WTC11 (cell line): ENCODE measurements around the gene CDK4. TPM values are rescaled to one million over a fixed set of nuclear protein-coding genes. Genes with fewer than 3 reads are reported as not detected.
A peak's percentile ranks its signal among the peaks of the same experiment; 100 is the strongest.

Experiments
- ATAC-seq: fragments of 200-7000 bp; cut with Tn5 transposase; 2 replicates; pipeline ENCODE4 v1.10.0; 2021; ENCODE audit warnings: mild to moderate bottlenecking, moderate library complexity
- CTCF ChIA-PET: fragments of 300-600 bp; sonication (Branson Sonifier 250); formaldehyde crosslinking; loops from one replicate; lab custom pipeline; 2021; ENCODE audit warnings: antibody characterized with exemption; lab: Charles Lee
- POLR2A ChIA-PET: fragments of 350-600 bp; sonication (Branson Sonifier 250); formaldehyde crosslinking; loops from one replicate; lab custom pipeline; 2021; ENCODE audit warnings: antibody characterized with exemption; lab: Charles Lee
- DNase-seq: peaks from one replicate; pipeline ENCODE4 v3.0.0; 2021; ENCODE audit warnings: low spot score
- H3K27ac Mint-ChIP-seq: 2 replicates; pipeline ENCODE4 v1.8.0; 2021; ENCODE audit warnings: mixed read lengths
- H3K27me3 Mint-ChIP-seq: 2 replicates; pipeline ENCODE4 v1.8.0; 2021; ENCODE audit warnings: low read depth, mild to moderate bottlenecking, moderate library complexity, mixed read lengths
- H3K36me3 Mint-ChIP-seq: 2 replicates; pipeline ENCODE4 v1.8.0; 2021; ENCODE audit warnings: mixed read lengths
- H3K4me1 Mint-ChIP-seq: 2 replicates; pipeline ENCODE4 v1.8.0; 2022; ENCODE audit warnings: mixed read lengths
- H3K4me3 Mint-ChIP-seq: 2 replicates; pipeline ENCODE4 v1.8.0; 2021; ENCODE audit warnings: mild to moderate bottlenecking, moderate library complexity, mixed read lengths
- H3K9me3 Mint-ChIP-seq: 2 replicates; pipeline ENCODE4 v1.8.0; 2021; ENCODE audit warnings: mixed read lengths
- CREM ChIP-seq: sonication (generic); formaldehyde crosslinking; IDR thresholded peaks from 2 replicates; pipeline ENCODE4 v1.8.1; 2022; ENCODE audit warnings: mild to moderate bottlenecking, missing genetic modification reagents, moderate library complexity
- FOXK1 ChIP-seq: sonication (generic); formaldehyde crosslinking; IDR thresholded peaks from 2 replicates; pipeline ENCODE4 v1.8.0; 2022; ENCODE audit warnings: mild to moderate bottlenecking, moderate library complexity, missing genetic modification reagents
- FOXP1 ChIP-seq: sonication (generic); formaldehyde crosslinking; IDR thresholded peaks from 2 replicates; pipeline ENCODE4 v1.8.0; 2022; ENCODE audit warnings: missing genetic modification reagents, mild to moderate bottlenecking, moderate library complexity, borderline replicate concordance
- GRHL2 ChIP-seq: fragments of 250-450 bp; sonication (Bioruptor Pico); IDR thresholded peaks from 2 replicates; pipeline ENCODE4 v1.8.0; 2022; ENCODE audit warnings: mild to moderate bottlenecking, moderate library complexity; ENCODE audit not compliant: insufficient replicate concordance, severe bottlenecking
- NFE2L1 ChIP-seq: sonication (generic); formaldehyde crosslinking; IDR thresholded peaks from 2 replicates; pipeline ENCODE4 v1.8.1; 2023; ENCODE audit warnings: missing genetic modification reagents
- NFYB ChIP-seq: sonication (generic); formaldehyde crosslinking; conservative IDR thresholded peaks from 2 replicates; pipeline ENCODE4 v1.8.0; 2022; ENCODE audit warnings: low read depth, missing genetic modification reagents
- NR3C1 ChIP-seq: sonication (generic); formaldehyde crosslinking; conservative IDR thresholded peaks from 2 replicates; pipeline ENCODE4 v1.8.1; 2023; ENCODE audit warnings: low read depth, mild to moderate bottlenecking, missing genetic modification reagents
- TEAD1 ChIP-seq: sonication (generic); formaldehyde crosslinking; IDR thresholded peaks from 2 replicates; pipeline ENCODE4 v1.8.0; 2022; ENCODE audit warnings: mild to moderate bottlenecking, missing genetic modification reagents
- TEAD4 ChIP-seq: sonication (generic); formaldehyde crosslinking; IDR thresholded peaks from 2 replicates; pipeline ENCODE4 v1.8.0; 2022; ENCODE audit warnings: mild to moderate bottlenecking, missing genetic modification reagents
- TP53 ChIP-seq: sonication (generic); formaldehyde crosslinking; IDR thresholded peaks from 2 replicates; pipeline ENCODE4 v1.8.1; 2023; ENCODE audit warnings: mild to moderate bottlenecking, missing genetic modification reagents
- ZBTB21 ChIP-seq: sonication (generic); formaldehyde crosslinking; IDR thresholded peaks from 2 replicates; pipeline ENCODE4 v1.8.1; 2023; ENCODE audit warnings: mild to moderate bottlenecking, missing genetic modification reagents, borderline replicate concordance
- ZNF121 ChIP-seq: sonication (generic); formaldehyde crosslinking; IDR thresholded peaks from 2 replicates; pipeline ENCODE4 v1.8.0; 2023; ENCODE audit warnings: missing genetic modification reagents
- ZNF396 ChIP-seq: fragments of 250-450 bp; sonication (Bioruptor Pico); IDR thresholded peaks from 2 replicates; pipeline ENCODE4 v1.8.0; 2021; ENCODE audit warnings: mild to moderate bottlenecking, moderate library complexity, borderline replicate concordance
- total RNA-seq: library from RNA; stranded (reverse); gene quantifications from 3 replicates; pipeline ENCODE4 v1.2.3, GENCODE V29; 2021
- TF ChIP-seq, protein P1 (sequence below): sonication (generic); formaldehyde crosslinking; IDR thresholded peaks from 2 replicates; pipeline ENCODE4 v1.8.0; 2023; ENCODE audit warnings: mild to moderate bottlenecking, missing genetic modification reagents
- TF ChIP-seq, protein P2 (sequence below): sonication (generic); formaldehyde crosslinking; IDR thresholded peaks from 2 replicates; pipeline ENCODE4 v1.8.1; 2023; ENCODE audit warnings: mild to moderate bottlenecking, missing genetic modification reagents
- TF ChIP-seq, protein P3 (sequence below): sonication (generic); formaldehyde crosslinking; IDR thresholded peaks from 2 replicates; pipeline ENCODE4 v1.8.1; 2023; ENCODE audit warnings: mild to moderate bottlenecking, missing genetic modification reagents, moderate library complexity
- TF ChIP-seq, protein P4 (sequence below): sonication (generic); formaldehyde crosslinking; IDR thresholded peaks from 2 replicates; pipeline ENCODE4 v1.8.1; 2022; ENCODE audit warnings: low read depth, mild to moderate bottlenecking, moderate library complexity, missing genetic modification reagents, borderline replicate concordance
- TF ChIP-seq, protein P5 (sequence below): sonication (generic); formaldehyde crosslinking; IDR thresholded peaks from 2 replicates; pipeline ENCODE4 v1.8.1; 2023; ENCODE audit warnings: mild to moderate bottlenecking, missing genetic modification reagents, moderate library complexity
- TF ChIP-seq, protein P6 (sequence below): sonication (generic); formaldehyde crosslinking; IDR thresholded peaks from 2 replicates; pipeline ENCODE4 v1.8.0; 2022; ENCODE audit warnings: mild to moderate bottlenecking, missing genetic modification reagents

The CDK4 gene
- total RNA-seq, 1 experiment from 2014 or later: 152 TPM

DNA sequence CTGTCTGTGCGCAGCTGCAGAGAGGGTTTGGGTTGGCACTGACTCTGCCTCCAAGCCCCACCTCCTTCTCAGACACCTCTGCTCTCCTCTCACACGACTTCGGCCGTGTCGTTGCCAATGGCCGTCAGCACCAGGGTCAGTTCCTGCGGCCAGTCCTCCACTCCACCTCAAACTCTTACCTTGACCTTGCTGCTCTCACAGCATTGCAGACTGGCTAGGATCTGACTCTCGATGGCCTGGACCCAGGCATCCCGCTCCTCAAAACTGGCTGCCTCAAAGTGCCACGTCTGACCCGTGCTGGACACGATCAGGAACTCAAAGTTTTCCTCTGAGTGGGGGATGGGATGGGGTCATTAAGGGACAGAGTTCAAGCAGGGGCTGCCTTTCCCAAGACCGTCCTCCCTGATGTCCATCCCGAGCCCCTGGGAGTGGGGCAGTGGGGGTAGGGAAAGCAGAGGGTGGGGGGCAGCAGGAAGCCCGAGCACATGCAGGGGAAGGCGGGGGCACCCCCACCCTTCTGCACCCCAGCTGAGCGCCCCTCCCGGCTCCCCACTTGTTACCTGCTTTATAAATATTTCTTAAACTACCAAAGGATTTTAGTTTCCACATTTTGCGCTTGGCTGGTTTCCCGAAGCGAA is 24.2 kb downstream of the CDK4 start (continued):
- TF ChIP-seq, protein P1, sequence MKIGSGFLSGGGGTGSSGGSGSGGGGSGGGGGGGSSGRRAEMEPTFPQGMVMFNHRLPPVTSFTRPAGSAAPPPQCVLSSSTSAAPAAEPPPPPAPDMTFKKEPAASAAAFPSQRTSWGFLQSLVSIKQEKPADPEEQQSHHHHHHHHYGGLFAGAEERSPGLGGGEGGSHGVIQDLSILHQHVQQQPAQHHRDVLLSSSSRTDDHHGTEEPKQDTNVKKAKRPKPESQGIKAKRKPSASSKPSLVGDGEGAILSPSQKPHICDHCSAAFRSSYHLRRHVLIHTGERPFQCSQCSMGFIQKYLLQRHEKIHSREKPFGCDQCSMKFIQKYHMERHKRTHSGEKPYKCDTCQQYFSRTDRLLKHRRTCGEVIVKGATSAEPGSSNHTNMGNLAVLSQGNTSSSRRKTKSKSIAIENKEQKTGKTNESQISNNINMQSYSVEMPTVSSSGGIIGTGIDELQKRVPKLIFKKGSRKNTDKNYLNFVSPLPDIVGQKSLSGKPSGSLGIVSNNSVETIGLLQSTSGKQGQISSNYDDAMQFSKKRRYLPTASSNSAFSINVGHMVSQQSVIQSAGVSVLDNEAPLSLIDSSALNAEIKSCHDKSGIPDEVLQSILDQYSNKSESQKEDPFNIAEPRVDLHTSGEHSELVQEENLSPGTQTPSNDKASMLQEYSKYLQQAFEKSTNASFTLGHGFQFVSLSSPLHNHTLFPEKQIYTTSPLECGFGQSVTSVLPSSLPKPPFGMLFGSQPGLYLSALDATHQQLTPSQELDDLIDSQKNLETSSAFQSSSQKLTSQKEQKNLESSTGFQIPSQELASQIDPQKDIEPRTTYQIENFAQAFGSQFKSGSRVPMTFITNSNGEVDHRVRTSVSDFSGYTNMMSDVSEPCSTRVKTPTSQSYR: 0 out of 2 replicates have a peak, but pooled peaks have one; percentile 48
- peak; percentile 53; the same call in 1 of the 2 replicates for TF ChIP-seq FOXK1 (CRISPR knock-in tag)
- peak; percentile 42; the same call in 1 of the 2 replicates for TF ChIP-seq CREM
- TF ChIP-seq, protein P2, sequence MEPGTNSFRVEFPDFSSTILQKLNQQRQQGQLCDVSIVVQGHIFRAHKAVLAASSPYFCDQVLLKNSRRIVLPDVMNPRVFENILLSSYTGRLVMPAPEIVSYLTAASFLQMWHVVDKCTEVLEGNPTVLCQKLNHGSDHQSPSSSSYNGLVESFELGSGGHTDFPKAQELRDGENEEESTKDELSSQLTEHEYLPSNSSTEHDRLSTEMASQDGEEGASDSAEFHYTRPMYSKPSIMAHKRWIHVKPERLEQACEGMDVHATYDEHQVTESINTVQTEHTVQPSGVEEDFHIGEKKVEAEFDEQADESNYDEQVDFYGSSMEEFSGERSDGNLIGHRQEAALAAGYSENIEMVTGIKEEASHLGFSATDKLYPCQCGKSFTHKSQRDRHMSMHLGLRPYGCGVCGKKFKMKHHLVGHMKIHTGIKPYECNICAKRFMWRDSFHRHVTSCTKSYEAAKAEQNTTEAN (CRISPR knock-in tag): no peak
- 0 out of 2 replicates have a peak, but pooled peaks have one; percentile 31 for TF ChIP-seq NFE2L1 (CRISPR knock-in tag)
- TF ChIP-seq ZBTB21 (CRISPR knock-in tag): peak; percentile 68; the same call in 1 of the 2 replicates

DNA sequence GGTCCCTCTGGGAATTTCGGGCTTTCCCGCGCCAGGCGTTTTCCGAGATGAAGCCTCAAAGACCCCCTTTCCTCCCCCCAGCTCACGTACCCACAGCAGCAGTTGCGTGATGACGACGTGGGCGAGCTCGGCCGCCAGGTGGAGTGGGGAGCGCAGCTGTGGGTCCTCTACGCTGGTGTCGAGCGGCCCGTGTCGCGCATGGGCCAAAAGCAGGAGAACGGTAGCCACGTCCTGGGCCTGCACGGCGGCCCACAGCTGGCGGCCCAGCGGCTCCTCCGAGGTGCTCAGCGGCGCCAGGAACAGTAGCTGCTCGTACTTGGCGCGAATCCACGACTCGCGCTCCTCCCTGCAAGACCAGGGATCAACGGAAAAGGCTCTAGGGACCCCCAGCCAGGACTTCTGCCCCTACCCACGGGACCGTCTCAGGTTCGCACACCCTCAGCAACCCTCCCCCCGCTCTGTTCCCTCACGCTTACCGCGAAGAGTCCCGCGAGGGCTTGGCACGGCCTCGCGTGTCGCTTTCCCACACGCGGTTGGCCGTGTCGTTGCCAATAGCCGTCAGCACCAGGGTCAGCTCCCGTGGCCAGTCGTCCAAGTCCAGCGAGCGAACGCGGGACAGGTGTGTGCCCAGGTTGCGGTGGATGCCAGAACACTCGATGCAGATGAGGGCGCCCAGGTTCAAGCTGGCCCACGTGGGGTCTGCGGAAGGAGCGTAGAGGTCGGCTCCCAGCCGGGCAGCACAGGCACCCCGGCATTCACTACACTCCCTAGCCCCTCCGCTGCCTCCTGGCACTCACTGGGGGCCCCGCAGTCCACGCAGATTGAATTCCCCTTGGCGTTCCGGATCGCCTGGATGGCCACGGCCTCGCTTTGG is 25.0 kb downstream of the CDK4 start:
- Mint-ChIP-seq H3K4me3 (peak overlapping the region; percentile 50), H3K4me1 (peaks cover 15% of the 10 kb centered on the region)
- POLR2A ChIA-PET: interaction anchor here (1.0 to 1.1 kb wide), 2 partner anchors 10 to 18 kb away, joined by 4 to 5 read pairs; partner anchors contain the start of gene TSPAN31
- TF ChIP-seq, protein P1: no peak
- TF ChIP-seq NR3C1 (CRISPR knock-in tag) (no peak), ZNF121 (CRISPR knock-in tag) (peak; percentile 24; the same call in 1 of the 2 replicates), ZNF396 (no peak), FOXP1 (CRISPR knock-in tag) (0 out of 2 replicates have a peak, but pooled peaks have one; percentile 22), NFYB (0 out of 2 replicates have a peak, but pooled peaks have one; percentile 12), TP53 (CRISPR knock-in tag) (0 out of 2 replicates have a peak, but pooled peaks have one; percentile 44), TEAD1 (CRISPR knock-in tag) (no peak; the same call in 1 of the 2 replicates), CREM (peak; percentile 70; the same call in 1 of the 2 replicates), TEAD4 (CRISPR knock-in tag) (0 out of 2 replicates have a peak, but pooled peaks have one; percentile 4), GRHL2 (CRISPR knock-in tag) (no peak)
- TF ChIP-seq, protein P3, sequence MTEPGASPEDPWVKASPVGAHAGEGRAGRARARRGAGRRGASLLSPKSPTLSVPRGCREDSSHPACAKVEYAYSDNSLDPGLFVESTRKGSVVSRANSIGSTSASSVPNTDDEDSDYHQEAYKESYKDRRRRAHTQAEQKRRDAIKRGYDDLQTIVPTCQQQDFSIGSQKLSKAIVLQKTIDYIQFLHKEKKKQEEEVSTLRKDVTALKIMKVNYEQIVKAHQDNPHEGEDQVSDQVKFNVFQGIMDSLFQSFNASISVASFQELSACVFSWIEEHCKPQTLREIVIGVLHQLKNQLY (CRISPR knock-in tag): no peak
- TF ChIP-seq, protein P4, sequence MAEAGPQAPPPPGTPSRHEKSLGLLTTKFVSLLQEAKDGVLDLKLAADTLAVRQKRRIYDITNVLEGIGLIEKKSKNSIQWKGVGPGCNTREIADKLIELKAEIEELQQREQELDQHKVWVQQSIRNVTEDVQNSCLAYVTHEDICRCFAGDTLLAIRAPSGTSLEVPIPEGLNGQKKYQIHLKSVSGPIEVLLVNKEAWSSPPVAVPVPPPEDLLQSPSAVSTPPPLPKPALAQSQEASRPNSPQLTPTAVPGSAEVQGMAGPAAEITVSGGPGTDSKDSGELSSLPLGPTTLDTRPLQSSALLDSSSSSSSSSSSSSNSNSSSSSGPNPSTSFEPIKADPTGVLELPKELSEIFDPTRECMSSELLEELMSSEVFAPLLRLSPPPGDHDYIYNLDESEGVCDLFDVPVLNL: peak; percentile 59; the same call in 1 of the 2 replicates
- TF ChIP-seq, protein P5, sequence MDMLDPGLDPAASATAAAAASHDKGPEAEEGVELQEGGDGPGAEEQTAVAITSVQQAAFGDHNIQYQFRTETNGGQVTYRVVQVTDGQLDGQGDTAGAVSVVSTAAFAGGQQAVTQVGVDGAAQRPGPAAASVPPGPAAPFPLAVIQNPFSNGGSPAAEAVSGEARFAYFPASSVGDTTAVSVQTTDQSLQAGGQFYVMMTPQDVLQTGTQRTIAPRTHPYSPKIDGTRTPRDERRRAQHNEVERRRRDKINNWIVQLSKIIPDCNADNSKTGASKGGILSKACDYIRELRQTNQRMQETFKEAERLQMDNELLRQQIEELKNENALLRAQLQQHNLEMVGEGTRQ (CRISPR knock-in tag): no peak
- TF ChIP-seq, protein P2 (CRISPR knock-in tag): no peak
- TF ChIP-seq, protein P6, sequence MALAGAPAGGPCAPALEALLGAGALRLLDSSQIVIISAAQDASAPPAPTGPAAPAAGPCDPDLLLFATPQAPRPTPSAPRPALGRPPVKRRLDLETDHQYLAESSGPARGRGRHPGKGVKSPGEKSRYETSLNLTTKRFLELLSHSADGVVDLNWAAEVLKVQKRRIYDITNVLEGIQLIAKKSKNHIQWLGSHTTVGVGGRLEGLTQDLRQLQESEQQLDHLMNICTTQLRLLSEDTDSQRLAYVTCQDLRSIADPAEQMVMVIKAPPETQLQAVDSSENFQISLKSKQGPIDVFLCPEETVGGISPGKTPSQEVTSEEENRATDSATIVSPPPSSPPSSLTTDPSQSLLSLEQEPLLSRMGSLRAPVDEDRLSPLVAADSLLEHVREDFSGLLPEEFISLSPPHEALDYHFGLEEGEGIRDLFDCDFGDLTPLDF (CRISPR knock-in tag): peak; percentile 16; the same call in 1 of the 2 replicates

More for the DNA sequence above, 25.0 kb downstream of the CDK4 start:
- Mint-ChIP-seq H3K9me3 (no peaks in the 10 kb centered on the region), H3K27ac (no peak overlapping the region), H3K27me3 (peaks cover 95% of the 10 kb centered on the region), H3K36me3 (no peaks in the 10 kb centered on the region)
- CTCF ChIA-PET: interaction anchor here (0.5 to 5.8 kb wide), 20 partner anchors 9 to 214 kb away, joined by 3 to 146 read pairs (median 4); partner anchors contain the start of genes AGAP2, ARHGEF25, ATP23 and EEF1AKMT3
- ATAC-seq (peak; percentile 4), DNase-seq (peak; percentile 47)
